Measurements from ENCODE around the gene SLC6A4. TPM values are rescaled to one million over a fixed set of nuclear protein-coding genes. Genes with fewer than 3 reads are reported as not detected.

The SLC6A4 gene
- total RNA-seq, 2 donors from 2014 or later: 0.09 to 0.74 TPM

DNA sequence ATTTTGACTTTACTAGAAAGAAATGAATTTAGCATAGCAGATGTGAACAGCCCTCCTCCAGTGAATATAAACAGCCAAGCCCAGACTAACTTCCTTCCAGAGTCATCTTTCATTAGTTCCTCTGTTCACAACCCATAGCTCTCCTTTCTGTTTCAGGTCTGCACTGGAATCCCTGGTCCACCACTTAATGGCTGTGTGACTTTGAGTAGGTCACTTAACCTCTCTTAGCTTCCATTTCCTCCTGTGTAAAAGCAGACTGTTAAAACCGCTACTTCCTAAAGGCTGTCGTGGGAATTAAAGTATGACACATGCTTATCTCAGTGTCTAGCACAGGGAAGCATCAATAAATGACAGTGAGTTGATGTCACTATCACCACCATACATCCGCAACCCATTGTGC is 7.5 kb downstream of the SLC6A4 start:
- H3K4me1 ChIP-seq (replicated peaks): no peaks in the 10 kb centered on the region
- H3K4me3 ChIP-seq: no peak overlapping the region
- H3K27me3 ChIP-seq (replicated peaks; ENCODE audit: insufficient read depth): no peaks in the 10 kb centered on the region
- intact Hi-C loops (cut with DNase I): no loop called here
- no peak for DNase-seq (ENCODE audit: low spot score)
- 92% methylated on average over 3 of the region's 3 CpGs for WGBS
- TF ChIP-seq, protein P1, sequence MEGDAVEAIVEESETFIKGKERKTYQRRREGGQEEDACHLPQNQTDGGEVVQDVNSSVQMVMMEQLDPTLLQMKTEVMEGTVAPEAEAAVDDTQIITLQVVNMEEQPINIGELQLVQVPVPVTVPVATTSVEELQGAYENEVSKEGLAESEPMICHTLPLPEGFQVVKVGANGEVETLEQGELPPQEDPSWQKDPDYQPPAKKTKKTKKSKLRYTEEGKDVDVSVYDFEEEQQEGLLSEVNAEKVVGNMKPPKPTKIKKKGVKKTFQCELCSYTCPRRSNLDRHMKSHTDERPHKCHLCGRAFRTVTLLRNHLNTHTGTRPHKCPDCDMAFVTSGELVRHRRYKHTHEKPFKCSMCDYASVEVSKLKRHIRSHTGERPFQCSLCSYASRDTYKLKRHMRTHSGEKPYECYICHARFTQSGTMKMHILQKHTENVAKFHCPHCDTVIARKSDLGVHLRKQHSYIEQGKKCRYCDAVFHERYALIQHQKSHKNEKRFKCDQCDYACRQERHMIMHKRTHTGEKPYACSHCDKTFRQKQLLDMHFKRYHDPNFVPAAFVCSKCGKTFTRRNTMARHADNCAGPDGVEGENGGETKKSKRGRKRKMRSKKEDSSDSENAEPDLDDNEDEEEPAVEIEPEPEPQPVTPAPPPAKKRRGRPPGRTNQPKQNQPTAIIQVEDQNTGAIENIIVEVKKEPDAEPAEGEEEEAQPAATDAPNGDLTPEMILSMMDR (IDR thresholded peaks at IDR 0.05): no peak
- TF ChIP-seq POLR2A (IDR thresholded peaks at IDR 0.05): no peak
- no peak for TF ChIP-seq POLR2AphosphoS5 (IDR thresholded peaks at IDR 0.05)
- no peak overlapping the region for H3K27ac ChIP-seq
- no peaks in the 10 kb centered on the region for H3K36me3 ChIP-seq
- no peaks in the 10 kb centered on the region for H3K9me3 ChIP-seq

DNA sequence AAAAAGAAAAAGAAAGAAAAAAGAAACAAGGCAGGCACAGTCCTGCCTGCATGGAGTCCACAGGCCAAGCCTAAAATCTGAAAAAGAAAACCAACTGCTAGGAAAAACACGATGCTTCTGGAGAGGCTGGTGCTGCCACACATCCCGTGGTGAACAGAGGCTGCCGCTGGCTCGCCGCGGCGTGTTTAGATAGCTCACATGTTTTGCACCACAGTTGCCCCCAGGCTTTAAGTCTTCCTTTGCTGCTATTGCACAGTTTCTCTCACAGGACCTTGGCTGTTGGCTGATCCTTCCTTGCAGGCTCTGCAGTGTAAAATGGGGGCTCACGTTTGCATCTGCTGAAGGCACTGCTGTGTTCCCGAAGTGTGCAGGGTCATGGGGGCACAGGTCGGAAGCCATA is 8.6 kb downstream of the SLC6A4 start:
- TF ChIP-seq, protein P1 (IDR thresholded peaks at IDR 0.05): no peak
- TF ChIP-seq POLR2A (IDR thresholded peaks at IDR 0.05): no peak
- TF ChIP-seq POLR2AphosphoS5 (IDR thresholded peaks at IDR 0.05): no peak
- DNase-seq (ENCODE audit: low spot score): no peak
- Histone ChIP-seq H3K4me3 (no peak overlapping the region), H3K36me3 (no peaks in the 10 kb centered on the region), H3K4me1 (replicated peaks) (no peaks in the 10 kb centered on the region), H3K9me3 (no peaks in the 10 kb centered on the region), H3K27me3 (replicated peaks; ENCODE audit: insufficient read depth) (no peaks in the 10 kb centered on the region), H3K27ac (no peak overlapping the region)
- intact Hi-C loops (cut with DNase I): no loop called here
- WGBS: 84% methylated on average over 10 of the region's 10 CpGs

DNA sequence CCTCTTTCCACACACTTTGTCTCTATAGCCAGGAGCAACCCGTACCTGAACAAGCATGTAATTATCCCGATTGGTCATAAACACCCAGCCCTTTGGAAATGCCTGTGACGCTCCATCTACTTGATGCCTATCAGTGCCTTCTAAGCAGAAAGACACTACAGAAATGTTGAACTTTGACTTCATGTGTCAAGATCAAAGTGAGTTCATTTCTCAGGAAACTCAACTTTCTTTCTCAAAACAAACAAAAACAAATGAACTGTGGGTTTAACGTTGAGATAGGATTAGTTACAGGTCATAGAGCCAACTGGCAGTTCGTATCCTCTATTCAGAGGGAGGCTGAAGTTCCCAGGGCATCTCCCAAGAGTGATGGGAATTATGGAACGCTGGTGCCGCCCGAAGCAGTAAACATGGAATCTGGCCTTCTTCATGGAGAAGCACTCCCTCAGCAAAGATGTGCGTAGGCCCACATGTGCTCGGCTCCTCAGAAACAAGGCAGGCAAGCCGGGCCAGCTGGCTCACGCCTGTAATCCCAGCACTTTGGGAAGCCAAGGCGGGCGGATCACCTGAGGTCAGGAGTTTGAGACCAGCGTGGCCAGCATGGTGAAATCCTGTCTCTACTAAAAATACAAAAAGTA is 9.5 kb downstream of the SLC6A4 start:
- Histone ChIP-seq H3K27ac (no peak overlapping the region), H3K27me3 (replicated peaks; ENCODE audit: insufficient read depth) (no peaks in the 10 kb centered on the region), H3K9me3 (no peaks in the 10 kb centered on the region), H3K4me3 (no peak overlapping the region), H3K4me1 (replicated peaks) (no peaks in the 10 kb centered on the region), H3K36me3 (no peaks in the 10 kb centered on the region)
- WGBS: 80% methylated on average over 15 of the region's 15 CpGs
- intact Hi-C loops (cut with DNase I): no loop called here
- DNase-seq (ENCODE audit: low spot score): no peak
- TF ChIP-seq, protein P1 (IDR thresholded peaks at IDR 0.05): no peak
- TF ChIP-seq POLR2A (IDR thresholded peaks at IDR 0.05) (no peak), POLR2AphosphoS5 (IDR thresholded peaks at IDR 0.05) (no peak)

DNA sequence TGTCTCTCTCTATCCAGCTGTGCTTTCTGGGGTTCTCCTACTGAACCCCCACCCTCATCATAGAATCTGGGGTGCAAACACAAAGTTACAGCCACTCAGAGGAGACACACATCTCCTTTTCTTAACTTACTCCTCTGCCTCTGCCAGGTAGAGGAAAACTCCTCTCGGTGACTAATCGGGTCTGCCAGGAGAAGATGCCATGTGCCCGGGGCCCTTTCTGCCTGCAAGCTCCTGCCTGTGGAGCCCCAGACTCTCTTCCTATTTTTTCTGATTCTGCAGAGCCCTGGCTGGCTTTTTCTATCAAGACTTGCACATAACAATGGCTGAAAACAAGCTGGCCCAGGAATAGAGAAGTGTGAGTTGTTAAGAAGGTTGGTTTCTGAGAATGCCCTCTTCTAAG is 10.4 kb downstream of the SLC6A4 start:
- Histone ChIP-seq H3K4me1 (replicated peaks) (no peaks in the 10 kb centered on the region), H3K36me3 (no peaks in the 10 kb centered on the region), H3K4me3 (no peak overlapping the region), H3K27ac (no peak overlapping the region), H3K27me3 (replicated peaks; ENCODE audit: insufficient read depth) (no peaks in the 10 kb centered on the region), H3K9me3 (no peaks in the 10 kb centered on the region)
- 58% methylated on average over 3 of the region's 3 CpGs for WGBS
- no peak for DNase-seq (ENCODE audit: low spot score)
- intact Hi-C loops (cut with DNase I): no loop called here
- TF ChIP-seq, protein P1 (IDR thresholded peaks at IDR 0.05): no peak
- no peak for TF ChIP-seq POLR2AphosphoS5 (IDR thresholded peaks at IDR 0.05)

DNA sequence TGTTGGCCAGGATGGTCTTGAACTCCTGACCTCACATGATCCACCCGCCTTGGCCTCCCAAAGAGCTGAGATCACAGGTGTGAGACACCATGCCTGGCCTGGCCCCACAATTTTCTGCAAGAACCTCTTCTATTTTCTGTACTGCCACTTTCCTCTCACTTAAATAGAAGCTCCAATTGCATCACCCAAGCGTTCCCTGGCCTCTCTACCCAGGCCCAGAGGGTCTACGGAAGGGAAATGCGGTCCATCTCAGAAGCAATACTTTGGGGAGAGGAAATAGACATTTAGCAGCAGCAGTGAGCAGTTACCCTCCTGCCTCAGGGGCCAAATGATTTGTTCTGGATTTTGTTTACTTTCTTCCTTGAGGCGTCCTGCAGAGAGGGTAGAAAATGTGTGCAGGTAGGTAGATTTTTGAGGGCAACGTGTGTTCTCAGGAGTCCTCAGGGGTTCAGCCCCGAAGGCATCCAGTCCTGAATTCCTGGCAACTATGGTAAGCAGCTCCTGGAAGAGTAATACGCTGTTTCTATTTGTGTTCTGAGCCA is 11.0 kb downstream of the SLC6A4 start:
- Histone ChIP-seq H3K27ac (no peak overlapping the region), H3K27me3 (replicated peaks; ENCODE audit: insufficient read depth) (no peaks in the 10 kb centered on the region), H3K36me3 (no peaks in the 10 kb centered on the region), H3K4me1 (replicated peaks) (no peaks in the 10 kb centered on the region), H3K4me3 (no peak overlapping the region), H3K9me3 (no peaks in the 10 kb centered on the region)
- 72% methylated on average over 8 of the region's 8 CpGs for whole genome bisulfite sequencing
- TF ChIP-seq, protein P1 (IDR thresholded peaks at IDR 0.05): no peak
- TF ChIP-seq POLR2AphosphoS5 (IDR thresholded peaks at IDR 0.05) (no peak), POLR2A (IDR thresholded peaks at IDR 0.05) (no peak)
- intact Hi-C loops (cut with DNase I): no loop called here
- no peak for DNase-seq (ENCODE audit: low spot score)
